T-helper 1 cell (primary cell): Measurements from ENCODE around the gene CWF19L1.
"Not testable (repeated sequence)": the region's sequence is repeated elsewhere in the genome, so short reads cannot be mapped to it uniquely, and the experiment has no call there.

ENCODE experiments used
- DNase-seq, 5 donors: peaks; one replicate each; pipeline ENCODE4 v3.0.0-alpha.2; 2012 to 2020
- total RNA-seq, 4 donors: gene quantifications; one replicate each; lab custom pipeline; 2026; lab: John Stamatoyannopoulos, UW

Gene CWF19L1
- 43.4 to 69.6 (median 60.7) reads per million in 4 donors for total RNA-seq

DNA sequence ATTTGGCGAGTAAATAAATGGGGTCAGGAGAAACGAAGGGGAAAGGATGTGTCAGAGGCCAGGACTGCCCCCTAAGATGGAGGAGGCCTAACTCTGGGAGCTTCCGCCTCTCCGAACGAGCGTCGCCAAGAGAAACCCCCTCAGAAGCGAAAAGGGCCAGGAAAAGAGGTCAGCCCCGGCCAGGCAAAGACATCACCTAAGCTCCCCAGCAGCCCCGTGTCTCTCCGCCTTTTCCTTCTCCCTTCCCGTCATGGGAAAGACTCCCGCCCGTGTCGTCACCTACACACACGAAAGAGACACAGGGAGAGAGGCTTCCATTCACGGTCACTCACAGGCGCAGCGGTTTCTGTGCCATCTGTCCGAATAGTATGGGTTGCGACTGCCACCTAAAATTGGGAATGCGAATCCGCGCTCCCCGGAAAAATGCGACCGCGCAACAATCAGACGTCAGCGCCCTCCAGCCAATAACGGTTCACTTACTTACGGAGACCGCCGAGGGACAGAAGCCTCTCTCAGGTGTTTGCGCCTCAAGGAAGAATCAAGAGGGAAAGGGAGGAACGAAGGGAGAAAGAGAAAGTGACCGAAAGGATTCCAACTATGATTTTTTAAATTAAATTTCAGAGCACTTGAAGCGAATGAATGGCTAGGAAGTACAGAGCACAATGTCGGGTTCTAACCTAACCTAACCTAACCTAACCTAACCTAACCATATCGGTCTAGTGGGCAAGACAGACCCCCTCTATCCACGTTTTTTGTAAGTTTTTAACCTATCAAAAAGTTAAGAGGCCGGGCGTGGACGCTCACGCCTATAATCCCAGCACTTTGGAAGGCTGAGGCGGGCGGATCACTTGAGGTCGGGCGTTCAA is at the start of gene CWF19L1:
CWF19L1 (minus strand) TSS at position 400 of the 866 bp plus-strand sequence; CDS start at position 355, 45 bp downstream.
- peak; percentile 47 to 79 (median 61) for DNase-seq

DNA sequence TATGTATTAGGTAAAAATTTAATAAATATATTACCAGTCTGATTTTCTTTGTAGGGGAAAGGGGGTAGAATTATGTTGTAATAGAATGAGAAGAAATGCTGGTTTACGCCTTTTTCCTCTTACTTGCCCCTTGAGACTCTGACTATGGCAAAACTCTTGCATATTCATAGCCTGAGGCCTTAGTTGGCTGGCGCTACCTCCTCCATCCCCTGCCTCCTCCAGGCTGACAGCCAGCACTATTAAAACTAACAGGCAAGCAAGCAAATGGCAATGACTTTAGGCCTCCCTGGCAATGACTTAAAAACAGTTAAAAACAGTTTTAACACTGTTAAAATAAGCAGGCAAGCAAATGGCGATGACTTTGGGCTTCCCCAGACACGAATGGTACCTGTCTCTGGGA is 48.2 kb upstream of the CWF19L1 start:
- DNase-seq: no peak

DNA sequence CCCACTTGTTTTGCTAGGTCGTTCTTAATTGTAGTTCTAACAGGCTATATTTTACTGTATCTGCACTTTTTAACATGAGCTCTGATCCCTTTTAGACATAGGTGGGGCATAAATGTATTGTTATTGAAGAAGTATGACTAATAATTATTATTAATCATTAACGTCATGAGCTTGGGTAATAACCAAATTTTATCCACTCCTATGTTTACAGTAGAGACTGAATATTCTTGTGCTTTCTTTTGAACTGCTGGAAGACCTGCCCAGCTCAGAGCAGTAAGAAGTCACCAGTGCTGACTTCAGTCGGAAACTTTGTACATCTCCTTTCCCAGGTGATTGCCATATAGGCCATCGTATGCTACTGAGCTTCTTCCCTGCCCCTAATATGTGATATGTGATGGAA is 43.9 kb upstream of the CWF19L1 start:
- DNase-seq: no peak

DNA sequence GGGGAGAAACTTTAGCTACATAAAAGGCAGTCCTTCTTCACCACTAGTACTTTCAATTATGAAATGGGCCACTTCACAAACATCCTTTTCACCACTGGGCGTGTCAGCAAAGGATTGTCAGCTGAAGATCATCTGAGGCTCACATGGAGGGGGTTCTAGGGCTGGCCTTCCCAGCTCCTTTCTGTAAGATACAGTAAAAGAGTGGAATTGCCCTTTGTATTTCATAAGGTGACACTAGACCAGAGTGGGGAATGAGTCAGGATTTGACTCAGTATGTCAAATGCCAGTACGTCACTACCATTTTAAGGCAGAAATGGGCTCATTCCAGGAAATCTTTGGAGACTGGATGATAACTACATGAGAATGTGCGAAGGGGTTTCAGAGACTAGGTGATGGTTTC is 40.2 kb upstream of the CWF19L1 start:
- no peak for DNase-seq

DNA sequence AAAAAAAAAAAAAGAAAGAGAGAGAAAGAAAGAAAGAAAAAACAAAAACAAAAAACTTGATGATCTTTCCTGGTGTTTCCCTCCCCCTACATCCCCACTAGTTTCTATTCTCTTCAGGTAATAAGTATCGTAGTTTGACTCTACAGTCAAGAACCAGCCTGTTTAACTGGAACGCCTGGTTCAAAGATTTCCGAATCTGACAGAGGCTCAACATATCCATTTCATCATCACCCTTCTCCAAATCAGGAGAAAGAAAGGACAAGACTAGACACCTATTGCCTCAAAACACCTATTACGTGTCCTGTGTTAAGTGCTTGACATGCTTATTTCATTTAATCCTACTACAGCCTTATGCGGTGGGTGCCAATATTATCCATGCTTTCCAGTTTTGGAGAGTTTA is 39.4 kb upstream of the CWF19L1 start:
- DNase-seq: no peak

DNA sequence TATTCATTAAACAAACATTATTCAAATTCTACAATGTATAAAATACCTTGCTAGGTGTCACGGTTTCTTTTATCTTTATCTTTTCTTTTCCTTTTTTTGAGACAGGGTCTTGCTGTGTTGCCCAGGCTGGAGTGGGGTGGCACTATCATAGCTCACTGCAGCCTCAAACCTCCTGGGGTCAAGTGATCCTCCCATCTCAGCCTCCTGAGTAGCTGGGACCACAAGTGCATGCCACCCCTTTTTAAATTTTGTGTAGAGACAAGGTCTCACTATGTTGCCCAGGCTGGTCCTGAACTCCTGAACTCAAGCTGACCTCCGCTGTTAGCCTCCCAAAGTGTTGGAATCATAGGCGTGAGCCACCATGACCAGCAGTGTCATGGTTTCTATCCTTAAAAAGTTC is 37.0 kb upstream of the CWF19L1 start:
- DNase-seq: no peak

DNA sequence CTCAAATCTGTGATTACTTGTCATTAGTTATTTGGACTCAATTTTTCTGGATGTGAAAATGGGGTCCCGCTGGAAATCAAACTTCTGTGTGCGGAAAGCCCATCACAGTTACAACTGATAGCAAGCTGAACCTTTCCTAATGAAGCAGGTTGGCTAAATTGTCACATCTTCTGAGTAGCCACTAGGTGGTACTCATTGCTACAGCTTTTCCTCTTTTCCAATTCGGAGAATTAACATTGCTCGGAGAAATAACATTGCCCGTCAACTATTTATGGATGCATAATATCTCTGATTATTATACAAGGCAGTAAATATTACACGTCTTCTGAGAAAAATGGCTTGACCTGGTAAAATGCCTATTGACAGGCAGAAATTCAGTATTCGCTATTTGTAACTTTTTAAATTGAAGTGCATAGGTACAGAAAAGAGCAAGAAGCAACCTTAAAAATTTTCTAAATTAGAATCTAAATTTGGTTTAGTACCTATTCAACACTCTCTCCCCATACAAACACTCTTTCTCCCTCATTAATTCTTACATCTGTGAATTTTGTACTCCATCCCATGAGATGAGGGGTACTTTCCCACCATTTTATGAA is 36.4 kb upstream of the CWF19L1 start:
- no peak for DNase-seq

DNA sequence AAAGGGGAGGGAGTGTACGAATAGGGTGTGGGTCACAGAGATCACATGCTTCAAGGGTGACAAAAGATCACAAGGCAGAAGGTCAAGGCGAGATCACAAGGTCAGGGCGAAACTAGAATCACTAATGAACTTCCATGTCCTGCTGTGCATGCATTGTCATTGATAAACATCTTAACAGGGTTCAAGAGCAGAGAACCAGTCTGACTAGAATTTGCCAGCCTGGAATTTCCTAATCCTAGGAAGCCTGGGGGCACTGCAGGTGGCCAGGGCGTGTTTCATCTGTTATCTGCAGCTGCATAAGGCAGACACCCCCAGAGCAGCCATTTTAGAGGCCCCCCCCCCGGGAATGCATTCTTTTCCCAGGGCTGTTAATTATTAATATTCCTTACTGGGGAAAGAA is 33.7 kb upstream of the CWF19L1 start:
- DNase-seq: not testable (repeated sequence)

DNA sequence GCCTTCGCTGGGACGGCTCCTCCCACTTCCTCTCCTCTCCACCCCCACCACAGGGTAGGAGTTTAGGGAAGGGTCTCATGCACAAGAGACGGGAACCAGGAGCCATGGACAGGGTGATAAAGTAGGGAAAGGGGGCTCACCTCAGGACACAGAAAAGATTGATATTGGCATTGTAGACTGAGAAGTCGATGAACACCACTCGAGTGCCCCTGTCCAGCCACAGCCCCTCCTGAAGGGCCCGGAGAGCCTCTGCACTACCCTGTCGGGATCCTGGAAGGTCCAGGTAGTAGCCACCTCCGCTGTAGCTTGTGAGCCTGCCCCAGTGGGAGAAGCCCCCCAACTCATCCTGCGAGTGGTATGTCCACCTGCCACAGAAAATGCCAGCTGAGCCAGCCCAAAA is 29.8 kb upstream of the CWF19L1 start:
- DNase-seq: no peak

DNA sequence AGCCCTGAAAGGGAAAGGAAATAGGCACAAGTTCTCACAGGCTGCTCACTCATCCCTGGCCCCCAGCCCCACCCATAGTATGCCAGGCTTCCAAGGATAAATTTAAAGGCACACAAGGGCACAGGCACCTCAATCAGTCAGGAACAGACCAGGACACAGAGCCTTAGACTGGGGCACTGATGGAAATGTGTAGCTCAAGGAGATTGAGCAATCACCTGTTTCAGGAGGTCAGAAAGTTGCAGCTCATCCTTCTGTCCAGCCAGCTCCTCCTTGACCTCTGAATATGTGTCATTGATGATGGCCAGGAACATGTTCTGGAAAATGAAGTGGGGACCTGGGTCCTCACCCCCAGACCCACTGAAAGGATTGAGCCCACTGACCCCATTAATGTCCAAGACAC is 25.6 kb upstream of the CWF19L1 start:
- no peak for DNase-seq

DNA sequence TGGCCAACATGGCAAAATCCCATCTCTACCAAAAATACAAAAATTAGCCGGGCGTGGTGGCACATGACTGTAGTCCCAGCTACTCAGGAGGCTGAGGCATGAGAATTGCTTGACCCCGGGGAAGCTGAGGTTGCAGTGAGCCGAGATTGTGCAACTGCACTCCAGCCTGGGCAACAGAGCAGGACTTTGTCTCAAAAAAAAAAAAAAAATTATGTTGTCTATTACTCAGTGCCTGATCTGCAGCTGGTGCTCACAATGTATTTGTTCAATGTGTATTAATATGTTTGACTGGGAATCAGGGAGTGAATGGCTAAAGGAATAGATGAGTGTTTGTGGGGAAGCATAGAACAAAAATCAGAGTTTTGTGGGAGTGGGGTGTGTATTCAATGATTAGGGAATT is 24.9 kb upstream of the CWF19L1 start:
- DNase-seq: not testable (repeated sequence)

DNA sequence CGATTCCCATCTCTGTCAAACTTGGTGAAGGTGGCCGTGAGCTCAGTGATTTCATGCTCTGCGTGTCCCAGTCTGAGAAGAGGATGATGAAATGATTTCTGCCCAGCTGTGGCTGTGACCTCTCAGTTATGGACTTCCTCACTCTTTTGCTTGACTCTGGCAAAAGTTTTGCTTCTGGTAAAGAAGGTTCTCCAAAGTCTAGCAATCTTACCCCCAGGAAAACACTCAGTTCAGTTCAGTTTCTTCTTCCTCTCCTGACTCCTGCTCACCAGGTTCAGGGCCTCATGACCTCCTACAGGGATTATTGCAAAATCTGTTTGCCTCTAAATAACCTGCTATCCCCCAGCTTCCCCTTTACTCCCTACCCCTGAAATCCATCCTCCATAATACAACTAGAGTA is 23.9 kb upstream of the CWF19L1 start:
- DNase-seq: no peak

DNA sequence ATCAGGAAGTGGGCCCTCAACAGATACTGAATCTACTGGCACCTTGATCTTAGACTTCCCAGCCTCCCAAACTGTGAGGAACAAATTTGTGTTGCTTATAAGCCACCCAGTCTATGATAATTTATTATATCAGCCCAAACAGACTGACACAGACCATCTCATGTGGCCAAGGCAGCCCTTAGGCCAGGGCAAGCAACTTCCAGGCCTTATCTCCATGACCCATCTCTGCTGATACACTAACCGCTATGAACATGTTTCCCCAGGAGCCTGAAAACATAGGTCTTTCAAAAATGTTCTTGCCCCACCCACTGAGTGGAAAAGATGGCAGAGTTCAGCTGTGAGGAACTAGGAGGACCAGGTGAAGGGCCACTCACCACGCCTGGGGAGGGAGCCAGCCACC is 22.2 kb upstream of the CWF19L1 start:
- no peak for DNase-seq

DNA sequence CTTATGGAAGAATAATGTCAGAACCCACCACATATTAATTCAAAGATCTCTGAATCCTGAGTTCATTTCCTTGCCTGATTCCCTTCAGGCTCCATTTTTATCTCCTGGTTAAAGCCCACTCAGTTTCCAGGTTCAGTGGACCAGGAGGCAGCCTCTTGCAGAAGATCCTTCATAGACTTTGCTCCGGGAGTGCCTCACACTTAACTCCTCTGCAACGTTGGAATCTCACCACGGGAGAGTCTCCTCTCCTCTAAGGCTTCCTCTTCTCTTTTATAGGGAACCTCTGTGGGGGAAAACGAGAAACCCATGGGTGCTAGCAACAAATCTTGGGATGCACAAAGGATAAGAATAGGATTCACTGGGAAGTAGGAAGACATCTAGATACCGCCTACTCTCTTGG is 20.8 kb upstream of the CWF19L1 start:
- no peak for DNase-seq

DNA sequence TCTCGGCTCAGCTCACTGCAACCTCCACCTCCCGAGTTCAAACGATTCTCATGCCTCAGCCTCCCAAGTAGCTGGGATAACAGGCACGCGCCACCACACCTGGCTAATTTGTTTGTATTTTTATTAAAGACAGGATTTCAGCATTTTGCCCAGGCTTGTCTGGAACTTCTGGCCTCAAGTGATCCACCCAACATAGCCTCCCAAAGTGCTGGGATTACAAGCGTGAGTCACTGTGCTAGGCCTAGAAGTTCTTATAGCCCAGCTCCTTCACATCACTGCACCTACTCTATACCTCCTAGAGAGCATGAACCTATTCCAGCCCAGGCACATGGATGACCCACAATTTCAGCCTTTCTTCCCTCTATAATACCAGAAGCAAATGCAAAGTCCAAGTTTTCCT is 20.3 kb upstream of the CWF19L1 start:
- DNase-seq: no peak

DNA sequence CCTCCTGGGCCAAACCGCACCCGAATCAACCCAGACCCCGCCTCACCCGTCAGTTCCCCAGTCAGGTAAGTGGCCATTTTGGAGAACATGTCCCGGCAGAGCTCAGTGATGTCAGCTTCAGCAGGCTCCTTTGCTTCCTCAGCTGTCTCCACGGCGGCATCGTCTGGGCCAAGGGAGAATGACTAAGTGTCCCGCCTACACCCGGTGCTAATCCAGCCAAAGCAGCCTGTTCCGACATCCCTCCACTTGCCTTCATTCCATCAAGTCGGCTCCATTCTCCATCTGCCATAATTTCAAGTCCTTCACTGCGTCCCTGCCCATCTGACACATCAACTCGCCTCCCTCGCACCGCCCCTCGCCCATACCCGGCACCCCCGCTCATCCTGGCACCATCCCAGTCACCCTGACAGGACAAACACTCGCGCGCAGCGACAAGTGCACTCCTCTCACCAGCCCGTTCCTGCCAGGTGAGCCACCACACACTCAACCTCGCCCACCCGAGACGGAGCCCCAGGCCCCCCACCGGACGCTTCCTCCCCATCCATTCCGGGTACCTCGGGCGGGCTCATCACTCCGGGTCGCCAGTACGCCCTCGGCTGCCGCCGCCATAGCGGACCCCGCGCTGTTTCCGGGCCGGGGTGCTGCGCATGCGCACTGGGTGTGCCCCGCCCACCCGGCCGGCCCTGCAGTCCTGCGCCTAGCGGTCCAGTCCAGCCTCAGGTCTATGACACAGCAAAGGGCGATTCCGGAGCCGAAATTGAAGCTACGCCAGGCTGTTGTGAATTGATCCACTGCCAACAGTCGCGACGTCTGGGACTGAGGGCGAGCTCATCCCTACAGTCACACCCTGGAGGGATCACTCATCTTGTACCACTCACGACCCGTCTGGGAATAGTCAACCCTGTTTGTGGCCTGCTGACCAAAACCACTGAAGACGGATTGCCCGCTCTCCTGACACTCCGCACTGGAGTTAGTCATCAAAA is 18.9 kb upstream of the CWF19L1 start, which contains the start of gene BLOC1S2:
BLOC1S2 (minus strand) TSS at position 630 of the 983 bp plus-strand sequence; CDS start at position 609, 21 bp downstream.
- peak; percentile 75 to 87 (median 76) for DNase-seq

DNA sequence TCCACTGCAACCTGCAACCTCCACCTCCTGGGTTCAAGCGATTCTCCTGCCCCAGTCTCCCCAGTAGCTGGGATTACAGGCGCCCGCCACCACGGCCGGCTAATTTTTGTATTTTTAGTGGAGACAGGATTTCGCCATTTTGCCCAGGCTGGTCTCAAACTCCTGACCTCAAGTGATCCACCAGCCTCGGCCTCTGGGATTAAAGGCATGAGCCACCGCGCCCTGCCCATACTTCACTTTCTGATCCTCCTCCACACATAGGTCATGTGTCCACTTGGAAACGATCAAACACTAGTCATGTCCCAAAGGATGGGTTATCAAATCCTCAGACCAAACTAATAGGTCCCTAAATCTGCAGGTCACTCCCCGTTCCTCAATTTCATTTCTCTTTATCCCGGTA is 17.9 kb upstream of the CWF19L1 start:
- not testable (repeated sequence) for DNase-seq

DNA sequence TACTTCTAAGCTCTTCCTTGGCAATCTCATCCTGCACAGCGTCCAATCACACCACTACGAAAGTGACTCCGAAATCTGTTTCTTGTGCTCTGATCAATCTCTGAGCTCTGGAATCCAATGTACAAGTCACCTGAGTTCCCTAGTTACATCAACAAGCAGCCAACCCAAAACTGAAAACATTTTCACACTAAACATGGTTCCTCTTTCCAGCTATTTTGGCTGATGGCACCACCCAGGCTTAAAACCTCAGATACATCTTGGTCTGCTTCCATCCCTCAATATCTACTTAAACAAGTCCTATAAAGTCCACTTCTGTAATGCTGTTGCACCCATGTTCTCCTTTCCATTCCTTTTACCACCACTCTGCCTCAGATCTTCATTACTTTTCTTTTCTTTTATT is 15.5 kb upstream of the CWF19L1 start:
- DNase-seq: no peak

DNA sequence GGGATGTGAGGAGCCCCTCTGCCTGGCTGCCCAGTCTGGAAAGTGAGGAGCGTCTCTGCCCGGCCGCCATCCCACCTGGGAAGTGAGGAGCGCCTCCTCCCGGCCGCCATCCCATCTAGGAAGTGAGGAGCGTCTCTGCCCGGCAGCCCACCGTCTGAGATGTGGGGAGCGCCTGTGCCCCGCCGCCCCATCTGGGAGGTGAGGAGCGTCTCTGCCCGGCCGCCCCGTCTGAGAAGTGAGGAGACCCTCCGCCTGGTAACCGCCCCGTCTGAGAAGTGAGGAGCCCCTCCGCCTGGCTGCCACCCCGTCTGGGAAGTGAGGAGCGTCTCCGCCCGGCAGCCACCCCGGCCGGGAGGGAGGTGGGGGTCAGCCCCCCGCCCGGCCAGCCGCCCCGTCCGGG is 9.5 kb upstream of the CWF19L1 start:
- not testable (repeated sequence) for DNase-seq

DNA sequence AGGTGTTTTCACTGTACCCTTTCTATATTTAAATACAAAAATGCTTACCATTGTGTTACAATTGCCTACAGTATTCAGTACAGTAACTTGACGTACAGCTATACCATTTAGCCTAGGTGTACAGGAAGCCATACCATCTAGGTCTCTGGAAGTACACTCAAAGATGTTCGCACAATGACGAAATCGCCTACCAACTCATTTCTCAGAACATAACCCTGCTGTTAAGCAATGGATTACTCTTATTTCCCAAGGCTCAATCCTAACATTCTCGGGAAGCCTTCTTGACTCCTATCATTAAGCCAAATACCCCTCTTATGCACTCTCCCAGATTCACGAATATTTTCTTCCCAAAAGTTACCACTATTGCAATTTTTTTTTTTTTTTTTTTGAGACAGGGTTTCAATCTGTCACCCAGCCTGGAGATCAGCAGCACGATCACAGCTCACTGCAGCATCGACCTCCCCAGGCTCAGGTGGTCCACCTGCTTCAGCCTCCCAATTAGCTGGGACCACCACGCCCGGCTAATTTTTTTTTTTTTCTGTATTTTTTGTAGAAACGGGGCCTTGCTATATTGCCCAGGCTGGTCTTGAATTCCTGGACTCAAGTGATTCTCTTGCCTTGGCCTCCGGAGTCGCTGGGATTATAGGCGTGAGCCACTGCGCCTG is 1.5 kb downstream of the CWF19L1 start:
- no peak for DNase-seq

DNA sequence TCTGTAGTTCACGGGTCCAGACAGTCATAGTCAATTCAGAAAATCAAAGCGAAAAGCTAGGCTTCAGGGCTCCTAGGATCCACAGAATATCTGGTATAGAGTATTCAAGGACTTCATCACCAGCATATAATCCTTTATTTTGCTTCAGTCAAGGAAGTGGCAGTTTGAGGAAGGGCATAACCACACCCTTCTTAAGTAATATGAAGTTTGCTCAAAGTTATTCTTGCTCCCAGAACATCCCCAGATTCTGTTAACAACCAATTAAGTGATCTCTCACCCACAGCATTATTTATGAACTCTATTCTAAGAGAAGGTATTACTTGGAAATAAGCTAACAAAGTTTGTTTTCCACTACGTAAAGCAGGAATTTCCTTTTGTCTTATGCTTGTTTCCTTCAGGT is 13.2 kb downstream of the CWF19L1 start:
- no peak for DNase-seq

DNA sequence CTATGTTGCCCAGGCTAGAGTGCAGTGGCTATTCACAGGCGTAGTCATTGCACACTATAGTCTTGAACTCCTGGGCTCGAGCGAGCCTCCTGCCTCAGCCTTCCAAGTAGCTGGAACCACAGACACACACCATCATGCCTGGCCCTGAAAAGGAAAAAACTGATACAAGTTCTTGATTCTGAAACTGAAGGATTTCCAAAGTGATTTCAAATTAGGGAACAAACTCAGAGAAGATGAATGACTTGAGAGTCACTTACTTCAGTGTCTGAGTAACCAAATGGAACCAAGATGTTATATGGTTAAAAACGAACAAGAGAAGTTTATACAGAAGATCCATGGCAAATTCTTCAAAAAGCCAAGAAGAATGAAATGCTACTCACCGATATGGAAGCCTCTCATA is 14.4 kb downstream of the CWF19L1 start:
- no peak for DNase-seq
